ENCODE measurements around the gene PLEKHA7.

The PLEKHA7 gene

GRCh38 chr11:16917941-16918340 lies 96.3 kb downstream of the PLEKHA7 start:
- no peak for TF ChIP-seq TAF1 (IDR thresholded peaks at IDR 0.05; ENCODE audit: borderline replicate concordance, insufficient read depth, low read length)
- TF ChIP-seq FOXP2 (optimal IDR thresholded peaks at IDR 0.05; ENCODE audit: borderline replicate concordance, extremely low read depth, extremely low read length, insufficient read depth) = no peak

- TF ChIP-seq REST (IDR thresholded peaks at IDR 0.05; ENCODE audit: insufficient read depth in 1 of 2, low read depth in 2 of 2, low read length in 2 of 2) = no peak
- TF ChIP-seq TAF1 (IDR thresholded peaks at IDR 0.05; ENCODE audit: borderline replicate concordance, insufficient read depth, low read length) = no peak
- TF ChIP-seq FOXP2 (optimal IDR thresholded peaks at IDR 0.05; ENCODE audit: borderline replicate concordance, extremely low read depth, extremely low read length, insufficient read depth) = no peak
- no peak for TF ChIP-seq POLR2AphosphoS5 (IDR thresholded peaks at IDR 0.05; ENCODE audit: low read depth, low read length)
- TF ChIP-seq SIN3A (IDR thresholded peaks at IDR 0.05; ENCODE audit: borderline replicate concordance, insufficient read depth, low read length) = no peak
Measured at GRCh38 chr11:16912692-16913111, 101.5 kb downstream of the PLEKHA7 start.

GRCh38 chr11:16911658-16912057 lies 102.6 kb downstream of the PLEKHA7 start:
- TF ChIP-seq FOXP2 (optimal IDR thresholded peaks at IDR 0.05; ENCODE audit: borderline replicate concordance, extremely low read depth, extremely low read length, insufficient read depth) (no peak), POLR2AphosphoS5 (IDR thresholded peaks at IDR 0.05; ENCODE audit: low read depth, low read length) (no peak), REST (IDR thresholded peaks at IDR 0.05; ENCODE audit: insufficient read depth in 1 of 2, low read depth in 2 of 2, low read length in 2 of 2) (no peak), TAF1 (IDR thresholded peaks at IDR 0.05; ENCODE audit: borderline replicate concordance, insufficient read depth, low read length) (no peak), SIN3A (IDR thresholded peaks at IDR 0.05; ENCODE audit: borderline replicate concordance, insufficient read depth, low read length) (no peak)

GRCh38 chr11:16911186-16911585 lies 103.0 kb downstream of the PLEKHA7 start:
- TF ChIP-seq FOXP2 (optimal IDR thresholded peaks at IDR 0.05; ENCODE audit: borderline replicate concordance, extremely low read depth, extremely low read length, insufficient read depth) = no peak
- no peak for TF ChIP-seq POLR2AphosphoS5 (IDR thresholded peaks at IDR 0.05; ENCODE audit: low read depth, low read length)

- no peak for TF ChIP-seq FOXP2 (optimal IDR thresholded peaks at IDR 0.05; ENCODE audit: borderline replicate concordance, extremely low read depth, extremely low read length, insufficient read depth)
- no peak for TF ChIP-seq POLR2AphosphoS5 (IDR thresholded peaks at IDR 0.05; ENCODE audit: low read depth, low read length)
- TF ChIP-seq SIN3A (IDR thresholded peaks at IDR 0.05; ENCODE audit: borderline replicate concordance, insufficient read depth, low read length) = no peak
- TF ChIP-seq REST (IDR thresholded peaks at IDR 0.05; ENCODE audit: insufficient read depth in 1 of 2, low read depth in 2 of 2, low read length in 2 of 2) = no peak
- TF ChIP-seq TAF1 (IDR thresholded peaks at IDR 0.05; ENCODE audit: borderline replicate concordance, insufficient read depth, low read length) = no peak
Measured at GRCh38 chr11:16909359-16910035, 104.7 kb downstream of the PLEKHA7 start.

- no peak for TF ChIP-seq FOXP2 (optimal IDR thresholded peaks at IDR 0.05; ENCODE audit: borderline replicate concordance, extremely low read depth, extremely low read length, insufficient read depth)
- no peak for TF ChIP-seq SIN3A (IDR thresholded peaks at IDR 0.05; ENCODE audit: borderline replicate concordance, insufficient read depth, low read length)
- TF ChIP-seq POLR2AphosphoS5 (IDR thresholded peaks at IDR 0.05; ENCODE audit: low read depth, low read length) = no peak
- TF ChIP-seq TAF1 (IDR thresholded peaks at IDR 0.05; ENCODE audit: borderline replicate concordance, insufficient read depth, low read length) = no peak
- TF ChIP-seq REST (IDR thresholded peaks at IDR 0.05; ENCODE audit: insufficient read depth in 1 of 2, low read depth in 2 of 2, low read length in 2 of 2) = no peak
Measured at GRCh38 chr11:16905375-16905774, 108.8 kb downstream of the PLEKHA7 start.

All from PFSK-1 (cell line).